Osteoblast (primary cell): ENCODE data around the gene PIK3R2. TPM values are rescaled to one million over a fixed set of nuclear protein-coding genes. Genes with fewer than 3 reads are reported as not detected.

Experiments
- DNase-seq: peaks from one replicate; pipeline ENCODE4 v3.0.0; 2011; ENCODE audit warnings: low spot score, mixed read lengths; ENCODE audit not compliant: insufficient read length; ENCODE audit errors: missing footprints
- H2AFZ ChIP-seq: 2 replicates; pipeline ENCODE4 v1.6.0; 2011; ENCODE audit warnings: mild to moderate bottlenecking, low read length
- H3K27ac ChIP-seq: 2 replicates; pipeline ENCODE4 v1.5.1; 2011; ENCODE audit warnings: mild to moderate bottlenecking, low read depth, low read length, moderate library complexity
- H3K27me3 ChIP-seq: 2 replicates; pipeline ENCODE4 v1.6.0; 2012; ENCODE audit warnings: mild to moderate bottlenecking, control low read depth, inconsistent platforms, low read length, moderate library complexity; ENCODE audit not compliant: insufficient read depth
- H3K36me3 ChIP-seq: 2 replicates; pipeline ENCODE4 v1.5.1; 2011; ENCODE audit warnings: mild to moderate bottlenecking, low read length, control low read depth, moderate library complexity; ENCODE audit not compliant: insufficient read depth
- H3K4me1 ChIP-seq: 2 replicates; pipeline ENCODE4 v1.5.1; 2011; ENCODE audit warnings: mild to moderate bottlenecking, low read length, control low read depth, moderate library complexity; ENCODE audit not compliant: insufficient read depth
- H3K4me2 ChIP-seq: 2 replicates; pipeline ENCODE4 v1.6.0; 2011; ENCODE audit warnings: mild to moderate bottlenecking, low read length; ENCODE audit not compliant: insufficient read depth
- H3K4me3 ChIP-seq: fragments of 200-600 bp; sonication (generic); 3 replicates; pipeline ENCODE4 v1.5.1; 2012; ENCODE audit warnings: mild to moderate bottlenecking, low read length, inconsistent platforms; ENCODE audit not compliant: insufficient read depth
- H3K79me2 ChIP-seq: 2 replicates; pipeline ENCODE4 v1.6.0; 2012; ENCODE audit warnings: mild to moderate bottlenecking, low read length, control low read depth, inconsistent platforms; ENCODE audit not compliant: insufficient read depth
- H3K9me3 ChIP-seq: 2 replicates; pipeline ENCODE4 v1.5.1; 2011; ENCODE audit warnings: low read depth, low read length, control low read depth
- H4K20me1 ChIP-seq: 2 replicates; pipeline ENCODE4 v1.6.0; 2012; ENCODE audit warnings: mild to moderate bottlenecking, low read length, control low read depth; ENCODE audit not compliant: insufficient read depth
- CTCF ChIP-seq: IDR thresholded peaks from 2 replicates; pipeline ENCODE4 v1.5.1; 2011; ENCODE audit warnings: mild to moderate bottlenecking, low read depth, low read length, moderate library complexity; ENCODE audit errors: extremely low read depth
- total RNA-seq: library from RNA; depleted of rRNA; stranded (reverse); fragments of >200 nt; gene quantifications from 2 replicates; pipeline ENCODE4 v1.2.3, GENCODE V29; 2012

Gene PIK3R2
- total RNA-seq, 1 donor, result 25.7 TPM

GRCh38 chr19:18170714-18171255 lies 17.8 kb downstream of the PIK3R2 start:
- Histone ChIP-seq H3K27me3 (no peaks in the 10 kb centered on the region), H3K27ac (no peak overlapping the region), H3K9me3 (no peaks in the 10 kb centered on the region), H3K36me3 (peaks cover 33% of the 10 kb centered on the region), H3K4me2 (peak overlapping the region; percentile 18), H3K79me2 (peaks cover 4% of the 10 kb centered on the region), H3K4me1 (peaks cover 23% of the 10 kb centered on the region), H3K4me3 (no peak overlapping the region), H4K20me1 (no peaks in the 10 kb centered on the region), H2AFZ (no peak overlapping the region)
- no peak for TF ChIP-seq CTCF
- peak; percentile 91 for DNase-seq

GRCh38 chr19:18171605-18172327 lies 18.8 kb downstream of the PIK3R2 start:
- H3K36me3 ChIP-seq, result peaks cover 24% of the 10 kb centered on the region
- H3K27me3 ChIP-seq, result no peaks in the 10 kb centered on the region
- H4K20me1 ChIP-seq, result no peaks in the 10 kb centered on the region
- DNase-seq, result peak; percentile 85
- H3K4me1 ChIP-seq, result peaks cover 23% of the 10 kb centered on the region
- no peak overlapping the region for H3K4me2 ChIP-seq
- TF ChIP-seq CTCF, result no peak
- H3K9me3 ChIP-seq, result no peaks in the 10 kb centered on the region
- peaks cover 4% of the 10 kb centered on the region for H3K79me2 ChIP-seq
- H2AFZ ChIP-seq, result no peak overlapping the region
- no peak overlapping the region for H3K27ac ChIP-seq
- no peak overlapping the region for H3K4me3 ChIP-seq

- peaks cover 4% of the 10 kb centered on the region for H3K79me2 ChIP-seq
- no peaks in the 10 kb centered on the region for H3K9me3 ChIP-seq
- peak; percentile 73 for DNase-seq
- H3K4me2 ChIP-seq, result peak overlapping the region; percentile 87
- peaks cover 23% of the 10 kb centered on the region for H3K4me1 ChIP-seq
- H2AFZ ChIP-seq, result no peak overlapping the region
- no peak overlapping the region for H3K4me3 ChIP-seq
- no peak for TF ChIP-seq CTCF
- H3K36me3 ChIP-seq, result peaks cover 18% of the 10 kb centered on the region
- no peaks in the 10 kb centered on the region for H3K27me3 ChIP-seq
- no peaks in the 10 kb centered on the region for H4K20me1 ChIP-seq
- H3K27ac ChIP-seq, result no peak overlapping the region
Observed at GRCh38 chr19:18172331-18173053, 19.5 kb downstream of the PIK3R2 start.

- Histone ChIP-seq H3K4me2 (peak overlapping the region; percentile 87), H3K9me3 (no peaks in the 10 kb centered on the region), H3K4me1 (peaks cover 23% of the 10 kb centered on the region), H3K27ac (peak overlapping the region; percentile 64), H3K36me3 (peaks cover 12% of the 10 kb centered on the region), H2AFZ (peak overlapping the region; percentile 84), H3K27me3 (no peaks in the 10 kb centered on the region), H4K20me1 (no peaks in the 10 kb centered on the region), H3K79me2 (peaks cover 4% of the 10 kb centered on the region), H3K4me3 (peak overlapping the region; percentile 84)
- TF ChIP-seq CTCF, result no peak
- peak; percentile 98 for DNase-seq
Observed at GRCh38 chr19:18173054-18173571, 20.1 kb downstream of the PIK3R2 start.
